NCI-H1048 (cell line): ENCODE results near the gene MACROD2.
"Not testable (repeated sequence)": the region's sequence is repeated elsewhere in the genome, so short reads cannot be mapped to it uniquely, and the experiment has no call there.

Source experiments
- DNase-seq: peaks from one replicate; lab custom pipeline; 2025; lab: John Stamatoyannopoulos, UW

The MACROD2 gene

GRCh38 chr20:14410869-14411555 lies 415.7 kb downstream of the MACROD2 start:
- DNase-seq = no peak

- DNase-seq = no peak
These were observed 416.9 kb downstream of the MACROD2 start for GRCh38 chr20:14412065-14412681.

- DNase-seq = no peak
These were observed 418.5 kb downstream of the MACROD2 start for GRCh38 chr20:14413835-14414234.

GRCh38 chr20:14414560-14414959 lies 419.2 kb downstream of the MACROD2 start:
- DNase-seq = no peak

GRCh38 chr20:14415467-14415866 lies 420.2 kb downstream of the MACROD2 start:
- DNase-seq = peak; percentile 71

- no peak for DNase-seq
These were observed 423.1 kb downstream of the MACROD2 start for GRCh38 chr20:14418376-14418775.

- DNase-seq = no peak
These were observed 427.6 kb downstream of the MACROD2 start for GRCh38 chr20:14422892-14423291.

GRCh38 chr20:14431568-14431967 lies 436.3 kb downstream of the MACROD2 start:
- DNase-seq = no peak

GRCh38 chr20:14432085-14432484 lies 436.8 kb downstream of the MACROD2 start:
- no peak for DNase-seq

- DNase-seq = no peak
These were observed 437.3 kb downstream of the MACROD2 start for GRCh38 chr20:14432597-14432996.

- no peak for DNase-seq
These were observed 439.2 kb downstream of the MACROD2 start for GRCh38 chr20:14434384-14435136.

- no peak for DNase-seq
These were observed 445.9 kb downstream of the MACROD2 start for GRCh38 chr20:14441201-14441600.

- DNase-seq = no peak
These were observed 448.8 kb downstream of the MACROD2 start for GRCh38 chr20:14444106-14444505.

GRCh38 chr20:14445310-14445709 lies 450.0 kb downstream of the MACROD2 start:
- DNase-seq = no peak

GRCh38 chr20:14445902-14446301 lies 450.6 kb downstream of the MACROD2 start:
- DNase-seq = no peak

GRCh38 chr20:14446446-14446845 lies 451.1 kb downstream of the MACROD2 start:
- DNase-seq = no peak

GRCh38 chr20:14449323-14449722 lies 454.0 kb downstream of the MACROD2 start:
- no peak for DNase-seq

- no peak for DNase-seq
These were observed 454.9 kb downstream of the MACROD2 start for GRCh38 chr20:14450256-14450655.

- DNase-seq = no peak
These were observed 456.1 kb downstream of the MACROD2 start for GRCh38 chr20:14451458-14451857.

- DNase-seq = no peak
These were observed 457.9 kb downstream of the MACROD2 start for GRCh38 chr20:14453259-14453658.

GRCh38 chr20:14454296-14454695 lies 459.0 kb downstream of the MACROD2 start:
- no peak for DNase-seq

- not testable (repeated sequence) for DNase-seq
These were observed 471.9 kb downstream of the MACROD2 start for GRCh38 chr20:14467104-14467827.
